Urothelium cell line (cell line): ENCODE results near the gene FDX1.

Experiments used
- DNase-seq: peaks from one replicate; pipeline ENCODE4 v3.0.0; 2011; ENCODE audit warnings: low spot score, mixed read lengths
- FAIRE-seq: peaks from 2 replicates; lab custom pipeline; 2011; peaks lifted over from hg19 to GRCh38; lab: Jason Lieb, UNC

FDX1 gene

GRCh38 chr11:110430267-110431050, 711 bp downstream of the FDX1 start:
- DNase-seq (peak; percentile 52), FAIRE-seq (no peak)

- no peak for DNase-seq
These were observed 1.4 kb downstream of the FDX1 start for GRCh38 chr11:110431051-110431672.

GRCh38 chr11:110431674-110432073, 1.9 kb downstream of the FDX1 start:
- FAIRE-seq, result no peak
- no peak for DNase-seq

More at GRCh38 chr11:110431051-110431672, 1.4 kb downstream of the FDX1 start:
- no peak for FAIRE-seq

- DNase-seq (no peak), FAIRE-seq (no peak)
These were observed 3.1 kb downstream of the FDX1 start for GRCh38 chr11:110432713-110433392.

GRCh38 chr11:110433393-110434333, 3.9 kb downstream of the FDX1 start:
- FAIRE-seq, result no peak
- DNase-seq, result no peak

- FAIRE-seq, result no peak
- DNase-seq, result peak; percentile 33
These were observed 5.4 kb downstream of the FDX1 start for GRCh38 chr11:110434952-110435779.

GRCh38 chr11:110435780-110436717, 6.3 kb downstream of the FDX1 start:
- FAIRE-seq (no peak), DNase-seq (no peak)

GRCh38 chr11:110438017-110438416, 8.3 kb downstream of the FDX1 start:
- FAIRE-seq (no peak), DNase-seq (no peak)

GRCh38 chr11:110445437-110445836, 15.7 kb downstream of the FDX1 start:
- DNase-seq (no peak), FAIRE-seq (no peak)

- DNase-seq (no peak), FAIRE-seq (no peak)
These were observed 16.3 kb downstream of the FDX1 start for GRCh38 chr11:110446061-110446460.

GRCh38 chr11:110446594-110446993, 16.8 kb downstream of the FDX1 start:
- FAIRE-seq (no peak), DNase-seq (no peak)

GRCh38 chr11:110447343-110447742, 17.6 kb downstream of the FDX1 start:
- no peak for FAIRE-seq
- no peak for DNase-seq

GRCh38 chr11:110447897-110448745, 18.4 kb downstream of the FDX1 start:
- FAIRE-seq (no peak), DNase-seq (no peak)

GRCh38 chr11:110450246-110450645, 20.5 kb downstream of the FDX1 start:
- FAIRE-seq, result no peak

GRCh38 chr11:110452720-110453119, 23.0 kb downstream of the FDX1 start:
- no peak for DNase-seq
- no peak for FAIRE-seq

More at GRCh38 chr11:110450246-110450645, 20.5 kb downstream of the FDX1 start:
- no peak for DNase-seq

GRCh38 chr11:110453684-110454354, 24.1 kb downstream of the FDX1 start:
- DNase-seq, result no peak
- no peak for FAIRE-seq

GRCh38 chr11:110454609-110455008, 24.9 kb downstream of the FDX1 start:
- DNase-seq, result no peak
- no peak for FAIRE-seq
